Measurements from ENCODE around the gene GLT8D2. TPM values are rescaled to one million over a fixed set of nuclear protein-coding genes. Genes with fewer than 3 reads are reported as not detected.
"Not testable (repeated sequence)": the region's sequence is repeated elsewhere in the genome, so short reads cannot be mapped to it uniquely, and the experiment has no call there.

GLT8D2 gene
- total RNA-seq, 2 experiments from 2014 or later, result not detected

GRCh38 chr12:104044158-104044557, 5.8 kb downstream of the GLT8D2 start:
- peaks cover 23% of the 10 kb centered on the region for H3K27me3 Mint-ChIP-seq
- H3K36me3 Mint-ChIP-seq, result no peaks in the 10 kb centered on the region
- POLR2A ChIA-PET, result no interaction called here
- no peak overlapping the region for H3K27ac Mint-ChIP-seq
- ATAC-seq (ENCODE audit: low read depth), result no peak
- DNase-seq, result no peak
- no peak overlapping the region for H3K4me3 Mint-ChIP-seq
- no peaks in the 10 kb centered on the region for H3K9me3 Mint-ChIP-seq
- H3K4me1 Mint-ChIP-seq, result peaks cover 11% of the 10 kb centered on the region

- Mint-ChIP-seq H3K36me3 (no peaks in the 10 kb centered on the region), H3K4me3 (no peak overlapping the region), H3K9me3 (no peaks in the 10 kb centered on the region), H3K4me1 (peaks cover 11% of the 10 kb centered on the region), H3K27ac (no peak overlapping the region), H3K27me3 (peaks cover 16% of the 10 kb centered on the region)
- ATAC-seq (ENCODE audit: low read depth) (no peak), DNase-seq (no peak)
- POLR2A ChIA-PET, result no interaction called here
Observed at GRCh38 chr12:104042580-104042979, 7.4 kb downstream of the GLT8D2 start.

GRCh38 chr12:104039769-104040168, 10.2 kb downstream of the GLT8D2 start:
- POLR2A ChIA-PET; H3K4me1 Mint-ChIP-seq; H3K9me3 Mint-ChIP-seq; H3K27ac Mint-ChIP-seq; ATAC-seq (ENCODE audit: low read depth); DNase-seq; H3K4me3 Mint-ChIP-seq; H3K36me3 Mint-ChIP-seq: not testable (repeated sequence)
- peaks cover 33% of the 10 kb centered on the region for H3K27me3 Mint-ChIP-seq

- H3K9me3 Mint-ChIP-seq; ATAC-seq (ENCODE audit: low read depth); POLR2A ChIA-PET; H3K4me1 Mint-ChIP-seq; H3K27ac Mint-ChIP-seq; H3K4me3 Mint-ChIP-seq; H3K36me3 Mint-ChIP-seq; DNase-seq: not testable (repeated sequence)
- H3K27me3 Mint-ChIP-seq, result peaks cover 29% of the 10 kb centered on the region
Observed at GRCh38 chr12:104036143-104036542, 13.8 kb downstream of the GLT8D2 start.

- H3K4me3 Mint-ChIP-seq; ATAC-seq (ENCODE audit: low read depth); POLR2A ChIA-PET: not testable (repeated sequence)
Observed at GRCh38 chr12:104030596-104030995, 19.4 kb downstream of the GLT8D2 start.

GRCh38 chr12:104026841-104027599, 23.0 kb downstream of the GLT8D2 start:
- no peak overlapping the region for H3K27ac Mint-ChIP-seq
- POLR2A ChIA-PET, result no interaction called here

More at GRCh38 chr12:104030596-104030995, 19.4 kb downstream of the GLT8D2 start:
- H3K27ac Mint-ChIP-seq, H3K4me1 Mint-ChIP-seq, DNase-seq, H3K36me3 Mint-ChIP-seq, H3K9me3 Mint-ChIP-seq: not testable (repeated sequence)
- H3K27me3 Mint-ChIP-seq, result peaks cover 32% of the 10 kb centered on the region

GRCh38 chr12:104025771-104026170, 24.2 kb downstream of the GLT8D2 start:
- Mint-ChIP-seq H3K4me1 (no peaks in the 10 kb centered on the region), H3K27ac (no peak overlapping the region), H3K4me3 (no peak overlapping the region), H3K36me3 (no peaks in the 10 kb centered on the region), H3K9me3 (no peaks in the 10 kb centered on the region), H3K27me3 (peaks cover 34% of the 10 kb centered on the region)
- DNase-seq (no peak), ATAC-seq (ENCODE audit: low read depth) (no peak)
- POLR2A ChIA-PET, result no interaction called here

More at GRCh38 chr12:104026841-104027599, 23.0 kb downstream of the GLT8D2 start:
- ATAC-seq (ENCODE audit: low read depth) (no peak), DNase-seq (no peak)
- H3K9me3 Mint-ChIP-seq, result no peaks in the 10 kb centered on the region
- no peaks in the 10 kb centered on the region for H3K36me3 Mint-ChIP-seq
- no peak overlapping the region for H3K4me3 Mint-ChIP-seq
- H3K27me3 Mint-ChIP-seq, result peaks cover 26% of the 10 kb centered on the region
- H3K4me1 Mint-ChIP-seq, result no peaks in the 10 kb centered on the region

- Mint-ChIP-seq H3K27ac (no peak overlapping the region), H3K4me1 (no peaks in the 10 kb centered on the region), H3K9me3 (no peaks in the 10 kb centered on the region), H3K4me3 (no peak overlapping the region), H3K27me3 (peaks cover 39% of the 10 kb centered on the region), H3K36me3 (no peaks in the 10 kb centered on the region)
- DNase-seq (no peak), ATAC-seq (ENCODE audit: low read depth) (no peak)
- POLR2A ChIA-PET, result no interaction called here
Observed at GRCh38 chr12:104024348-104024747, 25.6 kb downstream of the GLT8D2 start.

GRCh38 chr12:104023710-104024109, 26.3 kb downstream of the GLT8D2 start:
- DNase-seq (no peak), ATAC-seq (ENCODE audit: low read depth) (no peak)
- H3K9me3 Mint-ChIP-seq, result no peaks in the 10 kb centered on the region
- POLR2A ChIA-PET, result no interaction called here
- no peak overlapping the region for H3K4me3 Mint-ChIP-seq
- no peak overlapping the region for H3K27ac Mint-ChIP-seq
- H3K27me3 Mint-ChIP-seq, result peaks cover 36% of the 10 kb centered on the region
- no peaks in the 10 kb centered on the region for H3K36me3 Mint-ChIP-seq
- no peaks in the 10 kb centered on the region for H3K4me1 Mint-ChIP-seq

- POLR2A ChIA-PET, result no interaction called here
- Mint-ChIP-seq H3K4me1 (no peaks in the 10 kb centered on the region), H3K4me3 (no peak overlapping the region), H3K36me3 (no peaks in the 10 kb centered on the region), H3K9me3 (no peaks in the 10 kb centered on the region), H3K27me3 (peaks cover 33% of the 10 kb centered on the region), H3K27ac (no peak overlapping the region)
- DNase-seq, result no peak
- ATAC-seq (ENCODE audit: low read depth), result no peak
Observed at GRCh38 chr12:104022786-104023185, 27.2 kb downstream of the GLT8D2 start.

GRCh38 chr12:104021862-104022261, 28.1 kb downstream of the GLT8D2 start:
- peaks cover 25% of the 10 kb centered on the region for H3K27me3 Mint-ChIP-seq
- H3K4me1 Mint-ChIP-seq; H3K9me3 Mint-ChIP-seq; H3K36me3 Mint-ChIP-seq; H3K27ac Mint-ChIP-seq; DNase-seq; H3K4me3 Mint-ChIP-seq; POLR2A ChIA-PET; ATAC-seq (ENCODE audit: low read depth): not testable (repeated sequence)

GRCh38 chr12:104012331-104012730, 37.7 kb downstream of the GLT8D2 start:
- Mint-ChIP-seq H3K27ac (no peak overlapping the region), H3K36me3 (no peaks in the 10 kb centered on the region), H3K9me3 (peaks cover under 1% of the 10 kb centered on the region), H3K27me3 (peaks cover 6% of the 10 kb centered on the region), H3K4me1 (no peaks in the 10 kb centered on the region), H3K4me3 (no peak overlapping the region)
- ATAC-seq (ENCODE audit: low read depth) (no peak), DNase-seq (no peak)
- POLR2A ChIA-PET, result no interaction called here

- POLR2A ChIA-PET, result no interaction called here
- no peak overlapping the region for H3K27ac Mint-ChIP-seq
Observed at GRCh38 chr12:104011253-104011652, 38.7 kb downstream of the GLT8D2 start.

GRCh38 chr12:104010606-104011169, 39.3 kb downstream of the GLT8D2 start:
- DNase-seq (no peak), ATAC-seq (ENCODE audit: low read depth) (no peak)
- Mint-ChIP-seq H3K4me1 (no peaks in the 10 kb centered on the region), H3K27me3 (peaks cover 16% of the 10 kb centered on the region), H3K9me3 (peaks cover 3% of the 10 kb centered on the region), H3K36me3 (no peaks in the 10 kb centered on the region), H3K4me3 (no peak overlapping the region), H3K27ac (no peak overlapping the region)
- POLR2A ChIA-PET, result no interaction called here

More at GRCh38 chr12:104011253-104011652, 38.7 kb downstream of the GLT8D2 start:
- ATAC-seq (ENCODE audit: low read depth), result no peak
- Mint-ChIP-seq H3K27me3 (peaks cover 13% of the 10 kb centered on the region), H3K4me1 (no peaks in the 10 kb centered on the region), H3K36me3 (no peaks in the 10 kb centered on the region), H3K9me3 (peaks cover 3% of the 10 kb centered on the region), H3K4me3 (no peak overlapping the region)
- no peak for DNase-seq
